Measurements from ENCODE around the gene TMEM115. TPM values are rescaled to one million over a fixed set of nuclear protein-coding genes. Genes with fewer than 3 reads are reported as not detected.

TMEM115 gene
- total RNA-seq, 6 donors from 2014 or later = 39.8 to 68.1 (median 46.5) TPM

DNA sequence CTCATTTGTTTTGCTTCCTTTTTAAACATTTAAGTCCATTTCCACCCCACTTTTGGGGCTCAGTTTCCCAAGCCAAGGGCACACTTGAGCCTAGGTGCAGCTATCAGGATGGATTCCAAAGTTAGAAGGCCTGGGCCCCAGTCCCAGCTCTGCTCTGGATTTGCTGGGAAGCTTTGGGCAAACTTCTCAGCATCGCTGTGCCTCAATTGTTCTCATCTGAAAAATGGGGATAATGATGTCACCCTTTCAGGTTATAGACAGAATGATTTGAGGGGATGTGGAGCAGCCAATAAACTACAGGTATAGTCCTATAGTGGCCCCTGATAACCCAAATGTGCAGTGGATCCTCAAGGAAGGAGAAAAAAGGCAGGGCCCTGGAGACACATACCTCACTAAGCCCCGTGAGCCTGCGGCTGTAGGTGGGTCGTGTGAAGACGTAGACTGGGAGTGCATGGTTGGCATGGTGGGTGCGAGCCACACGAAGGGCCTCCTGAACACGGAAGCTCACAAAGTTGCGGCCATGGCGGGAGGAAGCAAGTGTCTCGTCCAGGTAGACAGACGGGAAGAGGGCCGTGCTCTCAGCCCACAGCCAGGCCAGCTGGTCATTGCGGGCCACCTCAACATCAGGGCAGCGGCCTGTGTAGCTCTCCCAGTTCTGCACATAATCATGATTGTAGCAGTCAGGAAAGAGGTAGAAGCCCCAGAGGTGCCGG, 40.0 kb downstream of the TMEM115 start:
- ATAC-seq (ENCODE audit: low FRiP score in 2 of 2) (no peak), DNase-seq (peak in 1 of 2 donors; percentile 41)
- H3K27ac ChIP-seq = peak overlapping the region; percentile 94 to 97 (median 95)
- H3K27me3 ChIP-seq = no peaks in the 10 kb centered on the region
- H3K4me1 ChIP-seq = peaks cover 83 to 90% (median 86%) of the 10 kb centered on the region in 4 donors
- H3K9me3 ChIP-seq = no peaks in the 10 kb centered on the region
- peak overlapping the region; percentile 65 to 96 (median 74) for H3K4me3 ChIP-seq
- WGBS, 2 donors = 62 to 81% methylated on average over 14 to 16 of the region's 16 CpGs
- peaks cover 13 to 67% (median 30%) of the 10 kb centered on the region in 4 donors for H3K36me3 ChIP-seq
- TF ChIP-seq EP300 (IDR thresholded peaks at IDR 0.05) (no peak), POLR2A (IDR thresholded peaks at IDR 0.05) (peak in 1 of 4 donors; percentile 27)

DNA sequence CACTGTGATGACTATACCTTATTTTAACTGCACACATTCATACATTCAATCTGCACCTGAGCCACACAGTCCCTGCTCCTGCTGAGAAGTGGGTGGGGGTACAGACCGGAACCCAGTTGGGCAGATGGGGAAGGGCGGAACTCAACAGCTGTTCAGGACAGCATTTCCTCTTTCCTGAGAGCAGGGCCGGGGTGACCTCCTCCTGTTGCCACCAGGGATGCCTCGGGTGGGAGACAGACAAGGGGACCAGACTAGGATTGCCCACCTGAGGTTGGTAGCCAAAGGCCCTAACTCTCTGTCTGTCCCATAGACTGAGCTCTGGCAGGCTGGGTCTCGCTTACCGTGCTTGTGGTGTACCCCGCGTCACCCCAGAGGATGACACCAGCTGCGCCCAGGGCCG, 40.7 kb downstream of the TMEM115 start:
- Histone ChIP-seq H3K27me3 (no peaks in the 10 kb centered on the region), H3K4me1 (peaks cover 75 to 89% (median 88%) of the 10 kb centered on the region in 4 donors), H3K27ac (peak overlapping the region; percentile 94 to 97 (median 95)), H3K9me3 (no peaks in the 10 kb centered on the region), H3K4me3 (peak overlapping the region; percentile 65 to 96 (median 74)), H3K36me3 (peaks cover 13 to 69% (median 30%) of the 10 kb centered on the region in 4 donors)
- DNase-seq = no peak
- TF ChIP-seq POLR2AphosphoS5 (IDR thresholded peaks at IDR 0.05) = peak in 1 of 2 donors; percentile 64
- no peak for TF ChIP-seq EP300 (IDR thresholded peaks at IDR 0.05)
- 41 to 62% methylated on average over 7 to 10 of the region's 10 CpGs for WGBS, 2 donors
- no peak for ATAC-seq (ENCODE audit: low FRiP score in 2 of 2)

DNA sequence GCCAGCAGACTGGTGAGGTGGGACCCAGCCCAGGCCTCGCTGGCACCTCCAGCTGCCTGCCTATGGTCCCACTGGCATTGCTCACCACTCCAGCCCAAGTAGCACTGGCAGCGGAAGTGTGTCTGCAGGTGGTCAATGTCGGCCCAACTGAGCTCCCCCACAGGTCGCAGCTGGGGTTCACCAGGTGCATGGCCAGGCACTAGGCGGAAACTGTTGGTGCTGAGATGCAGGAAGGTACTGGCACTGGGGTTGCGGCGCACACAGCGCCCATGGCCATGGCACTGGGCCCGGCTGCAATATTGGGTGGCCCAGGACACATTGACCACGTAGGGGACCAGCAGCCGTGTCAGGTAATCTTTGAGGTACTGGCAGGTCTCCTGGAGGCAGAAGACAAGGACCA, 41.2 kb downstream of the TMEM115 start:
- 69% methylated on average over 9 of the region's 11 CpGs; no CpG with 5 or more reads in 1 of the 2 donors for WGBS, 2 donors
- Histone ChIP-seq H3K27ac (peak overlapping the region; percentile 94 to 97 (median 95)), H3K4me1 (peaks cover 77 to 89% (median 88%) of the 10 kb centered on the region in 4 donors), H3K36me3 (peaks cover 13 to 69% (median 30%) of the 10 kb centered on the region in 4 donors), H3K4me3 (peak overlapping the region; percentile 48 to 96 (median 72)), H3K9me3 (no peaks in the 10 kb centered on the region), H3K27me3 (no peaks in the 10 kb centered on the region)
- TF ChIP-seq CTCF (IDR thresholded peaks at IDR 0.05) = no peak
- DNase-seq = peak in 1 of 2 donors; percentile 72
- ATAC-seq (ENCODE audit: low FRiP score in 2 of 2) = no peak

GRCh38 chr3:50317300-50317699, 42.0 kb downstream of the TMEM115 start:
- Histone ChIP-seq H3K27me3 (no peaks in the 10 kb centered on the region), H3K9me3 (no peaks in the 10 kb centered on the region), H3K36me3 (peaks cover 13 to 69% (median 30%) of the 10 kb centered on the region in 4 donors), H3K4me1 (peaks cover 70 to 82% (median 81%) of the 10 kb centered on the region in 4 donors), H3K4me3 (peak overlapping the region in 3 of 4 donors; percentile 65 to 96 (median 79)), H3K27ac (peak overlapping the region; percentile 94 to 97 (median 95))
- ATAC-seq (ENCODE audit: low FRiP score in 2 of 2) (no peak), DNase-seq (no peak)
- WGBS, 2 donors = 53 to 90% methylated on average over 2 to 6 of the region's 6 CpGs
- TF ChIP-seq EP300 (IDR thresholded peaks at IDR 0.05) (no peak), CTCF (IDR thresholded peaks at IDR 0.05) (no peak), POLR2A (IDR thresholded peaks at IDR 0.05) (no peak), POLR2AphosphoS5 (IDR thresholded peaks at IDR 0.05) (no peak)

DNA sequence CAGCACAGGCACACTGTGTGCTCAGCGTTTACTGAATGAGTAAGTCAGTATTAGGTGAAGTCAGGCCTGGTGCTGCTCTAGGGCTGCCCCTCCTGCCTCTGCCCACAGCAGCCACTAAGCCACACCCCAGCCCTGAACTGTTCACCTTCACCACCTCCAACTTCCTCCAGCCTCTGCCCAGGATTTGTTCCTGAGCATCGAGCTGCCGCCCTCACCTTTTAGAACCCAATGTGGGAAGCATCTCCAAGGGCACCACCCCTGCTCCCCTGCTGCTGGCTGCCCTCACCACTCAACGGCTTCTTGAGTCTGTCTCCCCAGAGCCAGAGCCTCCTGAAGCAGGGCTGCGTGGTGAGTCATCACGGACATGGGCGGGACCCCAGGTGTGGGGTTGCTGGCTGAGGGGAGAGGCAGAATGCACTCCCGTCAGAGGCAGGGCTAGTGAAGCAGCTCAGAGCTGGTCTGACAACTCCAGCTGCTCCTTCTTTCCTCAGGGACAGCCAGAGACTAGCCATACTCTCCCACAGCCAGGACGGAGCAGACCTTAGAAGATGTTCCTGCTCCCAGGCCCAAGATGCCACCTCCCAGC, 42.6 kb downstream of the TMEM115 start:
- H3K27me3 ChIP-seq = no peaks in the 10 kb centered on the region
- peaks cover 65 to 77% (median 75%) of the 10 kb centered on the region in 4 donors for H3K4me1 ChIP-seq
- DNase-seq (peak; percentile 82 to 96), ATAC-seq (ENCODE audit: low FRiP score in 2 of 2) (peak; percentile 10 to 87)
- TF ChIP-seq EP300 (IDR thresholded peaks at IDR 0.05) (peak in 1 of 4 donors; percentile 10), POLR2AphosphoS5 (IDR thresholded peaks at IDR 0.05) (peak in 1 of 2 donors; percentile 72), CTCF (IDR thresholded peaks at IDR 0.05) (no peak), POLR2A (IDR thresholded peaks at IDR 0.05) (peak in 2 of 4 donors; percentile 35 to 79)
- peak overlapping the region in 3 of 4 donors; percentile 65 to 96 (median 79) for H3K4me3 ChIP-seq
- H3K27ac ChIP-seq = peak overlapping the region; percentile 94 to 97 (median 95)
- H3K9me3 ChIP-seq = no peaks in the 10 kb centered on the region
- 26 to 48% methylated on average over 8 of the region's 9 CpGs for WGBS, 2 donors
- H3K36me3 ChIP-seq = peaks cover 13 to 69% (median 30%) of the 10 kb centered on the region in 4 donors

All from upper lobe of left lung (tissue), 6 donors.